ENCODE measurements around the gene MAPK1.
"Not testable (repeated sequence)": the region's sequence is repeated elsewhere in the genome, so short reads cannot be mapped to it uniquely, and the experiment has no call there.

The MAPK1 gene

DNA sequence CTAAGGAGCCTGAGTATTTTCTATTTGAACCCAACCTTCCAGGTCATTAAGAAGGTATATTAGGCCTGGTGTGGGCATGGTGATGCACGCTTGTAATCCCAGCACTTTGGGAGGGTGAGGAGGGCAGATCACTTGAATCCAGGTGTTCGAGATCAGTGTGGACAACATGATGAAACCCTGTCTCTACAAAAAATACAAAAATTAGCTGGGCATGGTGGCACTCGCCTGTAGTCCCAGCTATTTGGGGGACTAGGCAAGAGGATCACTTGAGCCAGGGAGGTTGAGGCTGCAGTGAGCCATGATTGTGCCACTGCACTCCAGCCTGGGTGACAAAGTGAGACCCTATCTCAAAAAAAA lies 50.0 kb downstream of the MAPK1 start:
- not testable (repeated sequence) for DNase-seq

DNA sequence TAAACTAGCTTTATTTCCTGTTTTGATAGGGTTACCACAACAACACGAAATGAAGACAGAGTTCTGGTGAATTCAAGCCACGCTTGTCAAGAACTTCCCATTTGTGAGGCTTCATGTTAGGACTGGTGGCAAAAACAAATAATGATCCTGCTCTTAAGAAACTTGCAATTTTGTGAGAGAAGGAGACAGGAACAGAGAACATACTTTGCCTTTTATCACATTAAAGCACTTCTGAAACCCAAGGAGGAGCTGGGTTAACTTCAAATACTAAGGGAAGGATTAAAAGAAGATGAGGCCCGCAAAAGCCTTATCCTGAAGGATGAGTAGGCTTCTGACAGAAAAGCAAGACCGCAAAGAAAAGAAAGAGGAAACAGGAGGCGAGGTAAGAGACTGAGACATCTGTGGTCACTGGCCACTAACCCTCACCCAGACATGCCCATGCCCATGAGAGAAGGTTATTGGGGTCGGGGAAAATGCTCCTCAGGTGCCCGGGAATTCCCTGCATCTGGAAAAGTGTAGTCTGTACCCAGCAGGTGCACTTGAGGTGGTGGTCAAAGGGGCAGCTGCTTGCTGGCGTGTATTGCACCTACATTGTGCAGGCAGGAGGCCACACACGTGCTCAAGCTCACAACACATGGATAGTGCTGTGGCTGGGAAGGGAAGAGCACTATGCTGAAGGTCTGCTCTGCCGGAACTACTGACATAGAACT lies 50.5 kb downstream of the MAPK1 start:
- no peak for DNase-seq

DNA sequence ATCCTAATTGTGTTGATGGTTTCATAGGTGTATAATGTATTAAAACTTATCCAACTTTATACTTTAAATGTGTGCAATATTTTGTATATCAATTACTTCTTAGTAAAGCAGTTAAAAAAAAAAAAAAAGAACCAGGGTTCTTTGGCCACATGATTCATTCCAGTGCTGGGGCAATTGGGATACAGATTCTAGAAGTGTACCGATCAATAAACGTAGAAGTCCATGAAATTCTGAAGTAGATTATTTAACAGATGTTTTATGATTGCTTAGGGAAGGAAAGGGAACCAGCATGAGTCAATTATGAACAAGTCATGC lies 51.0 kb downstream of the MAPK1 start:
- no peak for DNase-seq

DNA sequence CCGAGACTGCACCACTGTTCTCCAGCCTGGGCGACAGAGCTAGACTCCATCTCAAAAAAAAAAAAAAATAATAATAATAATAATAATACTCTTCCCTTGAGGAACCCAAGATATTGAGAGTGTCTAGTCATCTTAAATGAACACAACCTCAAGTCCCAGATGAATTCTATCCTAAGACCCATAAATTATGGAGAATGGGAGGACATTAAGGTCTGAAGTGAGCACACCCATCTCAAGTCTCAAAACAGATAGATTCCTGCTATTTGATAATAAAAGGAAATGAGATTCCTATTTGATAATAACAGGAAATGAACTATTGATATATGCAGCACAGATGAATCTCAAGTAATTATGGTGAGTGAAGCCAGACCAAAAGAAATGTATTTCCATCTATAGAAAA lies 51.5 kb downstream of the MAPK1 start:
- DNase-seq, result no peak

DNA sequence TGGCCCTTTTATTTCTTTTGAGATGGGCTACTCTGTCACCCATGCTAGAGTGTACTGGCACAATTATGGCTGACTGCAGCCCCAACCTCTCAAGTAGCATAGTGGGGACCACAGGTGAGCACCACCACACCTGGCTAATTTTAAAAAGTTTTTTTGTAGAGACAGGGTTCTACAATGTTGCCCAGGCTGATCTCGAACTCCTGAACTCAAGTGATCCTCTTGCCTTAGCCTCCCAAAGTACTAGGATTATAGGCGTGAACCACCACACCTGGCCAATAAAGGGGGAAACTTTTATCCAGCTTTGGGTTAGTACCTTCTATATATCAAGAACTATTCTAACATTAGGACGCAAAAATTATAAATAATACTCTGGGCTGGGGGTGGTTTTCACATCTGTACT lies 52.1 kb downstream of the MAPK1 start:
- DNase-seq, result no peak

DNA sequence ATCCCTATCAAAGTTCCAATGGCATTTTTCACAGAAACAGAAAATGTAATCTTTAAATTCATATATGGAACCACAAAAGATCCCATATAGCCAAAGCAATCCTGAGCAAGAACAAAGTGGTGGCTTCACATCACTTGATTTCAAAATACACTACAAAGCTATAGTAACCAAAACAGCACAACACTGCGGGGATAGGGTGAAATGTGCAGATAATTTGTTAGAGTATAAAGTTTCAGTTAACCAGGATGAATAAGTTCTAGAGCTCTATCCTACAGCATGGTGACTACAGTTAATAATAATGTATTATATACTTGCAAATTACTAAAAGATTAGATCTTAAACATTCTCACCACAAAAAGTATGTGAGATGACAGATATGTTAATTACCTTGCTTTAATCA lies 55.5 kb downstream of the MAPK1 start:
- no peak for DNase-seq

DNA sequence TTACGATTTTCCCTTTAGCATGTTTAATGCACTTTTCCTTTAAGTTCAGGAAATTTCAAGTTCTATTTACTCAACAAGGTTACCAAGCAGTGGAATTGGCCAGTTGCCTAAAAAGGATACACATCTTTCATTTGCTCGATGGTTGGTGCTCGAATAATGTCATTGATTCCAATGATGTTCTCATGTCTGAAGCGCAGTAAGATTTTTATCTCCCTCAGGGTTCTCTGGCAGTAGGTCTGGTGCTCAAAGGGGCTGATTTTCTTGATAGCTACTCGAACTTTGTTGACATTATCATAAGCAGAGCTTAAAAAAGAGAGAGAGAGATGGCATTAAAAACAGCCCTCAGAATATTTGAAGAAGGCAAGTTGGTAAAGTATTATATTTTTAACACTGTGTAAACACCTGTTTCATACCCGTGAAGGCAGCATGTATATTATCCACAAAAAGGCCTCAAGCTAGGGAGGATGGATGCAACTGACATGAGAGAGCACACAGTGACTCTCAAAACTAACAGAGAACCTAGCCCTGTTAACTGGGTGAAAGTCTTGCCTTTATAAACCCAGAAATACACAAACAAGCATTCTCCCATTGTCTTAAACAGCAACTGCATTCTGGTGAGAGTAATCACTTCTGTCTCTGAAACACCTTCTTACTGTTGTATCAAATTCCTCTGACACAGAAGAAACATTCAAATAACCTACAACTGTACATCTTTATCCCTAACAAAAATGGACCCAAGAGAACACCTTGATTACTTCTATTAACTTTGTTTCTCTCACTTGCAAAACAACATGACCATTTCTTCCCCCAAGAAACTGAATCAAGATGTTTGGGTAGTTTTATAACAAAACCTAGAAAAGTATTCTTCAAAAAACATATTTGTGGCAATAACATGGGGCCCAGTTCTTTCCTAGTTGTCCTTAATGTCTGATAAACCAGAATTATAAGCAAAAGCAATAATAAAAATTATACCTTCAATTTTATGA lies 59.6 kb downstream of the MAPK1 start:
- DNase-seq, result no peak

DNA sequence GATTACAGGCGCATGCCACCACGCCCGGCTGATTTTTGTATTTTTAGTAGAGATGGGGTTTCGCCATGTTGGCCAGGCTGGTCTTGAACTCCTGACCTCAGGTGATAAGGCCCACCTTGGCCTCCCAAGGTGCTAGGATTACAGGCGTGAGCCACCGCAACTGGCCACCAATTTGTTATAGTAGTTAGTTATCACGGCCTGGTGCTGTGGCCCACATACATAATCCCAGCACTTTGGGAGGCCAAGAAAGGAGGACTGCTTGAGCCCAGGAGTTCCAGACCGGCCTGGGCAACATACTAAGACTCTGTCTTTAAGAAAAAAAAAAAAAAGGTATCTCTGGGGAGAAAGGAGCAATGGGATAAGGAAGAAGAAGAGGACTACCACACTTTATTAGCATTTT lies 62.1 kb downstream of the MAPK1 start:
- DNase-seq, result not testable (repeated sequence)

DNA sequence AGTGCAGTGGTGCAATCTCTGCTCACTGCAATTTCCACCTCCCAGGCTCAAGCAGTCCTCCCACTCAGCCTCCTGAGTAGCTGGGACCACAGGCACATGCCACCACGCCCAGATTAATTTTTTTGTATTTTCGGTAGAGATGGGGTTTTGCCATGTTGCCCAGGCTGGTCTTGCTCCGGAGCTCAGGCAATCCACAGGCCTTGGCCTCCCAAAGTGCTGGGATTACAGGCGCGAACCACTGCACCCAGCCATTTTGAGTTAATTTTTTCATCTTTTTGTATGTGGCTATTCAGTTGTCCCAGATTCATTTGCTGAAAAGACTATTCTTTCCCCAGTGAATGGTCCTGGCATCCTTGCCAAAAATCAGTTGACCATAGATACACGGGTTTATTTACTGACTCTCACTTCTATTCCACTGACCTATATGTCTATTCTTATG lies 63.6 kb downstream of the MAPK1 start:
- DNase-seq, result no peak

DNA sequence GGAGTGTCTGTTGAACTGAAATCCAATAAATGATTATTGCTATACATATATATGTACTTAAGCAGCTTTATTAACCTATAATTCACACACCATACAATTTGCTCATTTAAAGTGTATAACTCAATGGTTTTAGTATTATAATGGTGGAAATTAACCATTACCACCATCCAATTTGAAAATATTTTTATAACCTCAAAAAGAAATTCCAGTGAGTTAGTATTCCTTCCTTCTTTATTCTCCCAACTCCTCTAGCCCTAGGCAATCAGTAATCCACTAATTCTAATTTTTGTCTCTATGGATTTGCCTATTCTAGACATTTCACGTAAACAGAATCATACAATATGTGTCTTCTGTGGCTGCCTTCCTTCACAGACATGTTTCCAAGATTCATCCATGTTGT lies 64.8 kb downstream of the MAPK1 start:
- DNase-seq, result no peak

DNA sequence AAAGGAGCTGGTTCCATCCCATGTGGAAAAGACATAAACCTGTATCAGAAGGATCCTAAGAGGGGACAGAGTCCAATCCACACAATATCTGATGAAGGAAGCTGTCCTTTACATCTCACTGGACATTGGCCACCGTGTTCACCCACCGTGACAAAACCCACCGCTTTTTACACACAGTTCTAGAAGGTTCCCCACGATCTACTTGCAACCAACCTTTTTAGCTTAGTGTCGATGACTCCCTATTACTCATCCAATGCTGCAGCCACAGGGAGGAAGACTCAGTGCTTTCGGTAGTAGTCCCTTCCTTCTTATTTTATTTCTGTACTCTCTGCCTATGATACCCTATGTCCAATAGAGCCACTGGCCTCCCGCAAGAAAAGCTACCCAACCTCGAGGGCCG lies 65.4 kb downstream of the MAPK1 start:
- DNase-seq, result no peak

DNA sequence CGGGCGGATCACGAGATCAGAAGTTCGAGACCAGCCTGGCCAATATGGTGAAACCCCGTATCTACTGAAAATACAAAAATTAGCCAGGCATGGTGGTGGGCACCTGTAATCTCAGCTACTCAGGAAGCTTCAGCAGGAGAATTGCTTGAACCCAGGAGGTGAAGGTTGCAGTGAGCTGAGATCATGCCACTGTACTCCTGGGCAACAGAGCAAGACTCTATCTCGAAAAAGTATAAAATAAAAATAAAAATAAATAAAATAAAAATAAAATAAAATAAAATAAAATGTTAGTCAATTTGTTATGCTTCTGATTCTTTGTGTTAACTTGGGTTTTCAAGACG lies 66.2 kb downstream of the MAPK1 start:
- not testable (repeated sequence) for DNase-seq

DNA sequence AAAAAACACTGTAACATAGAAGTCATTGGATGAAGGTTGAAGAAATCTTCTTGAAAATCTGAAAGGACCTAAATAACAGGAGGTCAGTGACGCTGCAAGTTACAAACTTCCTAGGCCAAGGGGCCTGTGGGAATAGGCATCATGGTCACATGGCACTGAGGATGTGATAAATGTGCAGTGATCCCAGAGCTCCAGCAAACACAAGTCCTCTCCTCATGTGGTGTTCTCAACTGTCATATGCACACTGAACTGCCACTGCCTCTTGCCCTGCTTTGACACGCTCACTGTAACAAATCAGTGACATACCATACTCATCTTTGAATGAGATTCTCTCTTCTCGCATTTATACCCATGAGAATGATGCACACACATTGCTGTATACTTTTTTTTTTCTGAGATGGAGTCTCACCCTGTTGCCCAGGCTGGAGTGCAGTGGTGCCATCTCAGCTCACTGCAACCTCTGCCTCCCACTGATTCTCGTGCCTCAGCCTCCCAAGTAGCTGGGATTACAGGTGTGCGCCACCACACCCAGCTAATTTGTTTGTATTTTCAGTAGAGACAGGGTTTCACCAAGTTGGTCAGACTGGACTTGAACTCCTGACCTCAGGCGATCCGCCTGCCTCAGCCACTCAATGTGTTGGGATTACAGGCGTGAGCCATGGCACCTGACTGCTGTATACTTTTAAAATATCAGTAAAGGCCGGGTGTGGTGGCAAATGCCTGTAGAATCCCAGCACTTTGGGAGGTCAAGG lies 66.7 kb downstream of the MAPK1 start:
- DNase-seq, result no peak

DNA sequence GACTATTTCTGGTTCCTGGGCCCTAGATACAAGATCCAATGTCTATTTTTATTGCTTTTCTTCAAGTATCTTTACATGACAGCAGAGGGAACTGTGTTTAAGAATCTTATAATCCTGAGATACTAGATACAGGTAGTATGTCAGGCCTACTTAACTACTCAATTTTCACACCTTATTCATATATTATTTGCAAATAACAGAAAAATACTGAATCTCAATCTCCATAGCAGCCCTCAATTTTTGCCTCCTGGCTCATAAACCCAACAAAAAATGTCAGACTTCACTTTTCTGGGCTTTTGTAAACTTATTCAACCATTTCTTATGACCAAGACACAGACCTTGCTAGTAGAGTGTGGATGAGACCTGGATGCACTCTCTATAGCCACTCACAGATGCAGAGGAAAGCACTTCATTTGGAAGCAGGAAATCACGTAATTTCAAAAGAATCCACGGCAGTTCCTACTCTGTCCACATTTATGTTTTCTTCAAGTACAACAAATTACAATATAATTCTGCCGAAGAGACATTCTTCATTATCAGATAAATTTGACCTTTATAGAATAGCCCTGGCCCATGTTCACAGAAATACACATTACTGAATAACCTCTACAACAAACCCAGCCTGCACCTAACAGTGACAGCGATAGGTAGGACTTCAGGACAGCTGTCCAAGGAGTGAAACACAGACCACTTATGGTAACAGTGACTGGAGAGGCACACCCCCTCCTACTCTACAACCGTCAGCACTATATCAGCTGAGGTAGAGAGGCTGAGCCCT lies 69.8 kb downstream of the MAPK1 start:
- no peak for DNase-seq

DNA sequence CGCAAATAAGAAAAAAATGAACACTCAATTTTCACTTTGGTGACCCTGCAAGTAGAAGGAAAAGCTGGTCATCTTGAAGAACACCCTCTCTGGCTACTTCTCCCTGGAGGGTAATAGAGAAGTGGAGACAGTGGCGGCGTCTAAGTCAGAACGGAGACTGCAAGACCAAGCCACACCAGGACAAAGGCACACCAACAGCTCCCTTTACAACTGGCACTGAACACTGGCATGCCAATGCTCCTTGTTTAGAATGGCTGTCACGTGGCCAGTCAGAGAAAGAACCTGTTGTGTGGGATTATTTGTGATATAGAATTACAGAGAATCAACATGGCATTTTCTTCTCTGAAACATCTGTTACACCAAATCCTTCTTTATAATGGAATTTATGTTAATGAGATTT lies 70.6 kb downstream of the MAPK1 start:
- no peak for DNase-seq

DNA sequence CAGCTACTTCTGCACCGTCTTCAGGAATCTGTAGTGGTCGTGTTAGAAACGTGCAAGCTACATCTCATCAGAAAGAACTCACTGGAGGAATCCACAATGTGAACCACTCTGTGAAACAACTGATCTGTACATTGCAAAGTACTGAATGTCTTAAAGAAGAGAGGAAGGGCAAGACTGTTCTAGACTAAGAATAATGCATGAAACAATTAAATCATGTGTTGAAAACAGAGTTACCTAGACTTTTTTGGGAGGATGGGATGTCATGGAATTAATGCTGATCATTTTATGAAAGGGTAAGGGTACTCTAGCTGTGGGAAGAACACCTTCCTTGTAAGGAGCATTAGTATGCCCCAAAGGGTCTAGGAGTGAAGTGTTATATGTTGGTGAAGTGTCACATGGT lies 71.2 kb downstream of the MAPK1 start:
- no peak for DNase-seq

DNA sequence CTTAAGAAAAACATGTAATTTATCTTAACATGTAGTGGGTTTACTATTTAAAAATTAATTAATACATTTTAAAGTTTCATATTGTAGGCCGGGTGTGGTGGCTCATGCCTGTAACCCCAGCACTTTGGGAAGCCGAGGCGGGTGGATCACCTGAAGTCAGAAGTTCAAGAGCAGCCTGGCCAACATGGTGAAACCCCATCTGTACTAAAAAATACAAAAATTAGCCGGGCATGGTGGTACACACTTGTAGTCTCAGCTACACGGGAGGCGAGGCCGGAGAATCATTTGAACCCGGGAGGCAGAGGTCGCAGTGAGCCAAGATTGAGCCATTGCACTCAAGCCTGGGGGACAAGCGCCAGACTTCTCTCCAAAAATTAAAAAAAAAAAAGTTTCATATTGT lies 73.7 kb downstream of the MAPK1 start:
- not testable (repeated sequence) for DNase-seq

DNA sequence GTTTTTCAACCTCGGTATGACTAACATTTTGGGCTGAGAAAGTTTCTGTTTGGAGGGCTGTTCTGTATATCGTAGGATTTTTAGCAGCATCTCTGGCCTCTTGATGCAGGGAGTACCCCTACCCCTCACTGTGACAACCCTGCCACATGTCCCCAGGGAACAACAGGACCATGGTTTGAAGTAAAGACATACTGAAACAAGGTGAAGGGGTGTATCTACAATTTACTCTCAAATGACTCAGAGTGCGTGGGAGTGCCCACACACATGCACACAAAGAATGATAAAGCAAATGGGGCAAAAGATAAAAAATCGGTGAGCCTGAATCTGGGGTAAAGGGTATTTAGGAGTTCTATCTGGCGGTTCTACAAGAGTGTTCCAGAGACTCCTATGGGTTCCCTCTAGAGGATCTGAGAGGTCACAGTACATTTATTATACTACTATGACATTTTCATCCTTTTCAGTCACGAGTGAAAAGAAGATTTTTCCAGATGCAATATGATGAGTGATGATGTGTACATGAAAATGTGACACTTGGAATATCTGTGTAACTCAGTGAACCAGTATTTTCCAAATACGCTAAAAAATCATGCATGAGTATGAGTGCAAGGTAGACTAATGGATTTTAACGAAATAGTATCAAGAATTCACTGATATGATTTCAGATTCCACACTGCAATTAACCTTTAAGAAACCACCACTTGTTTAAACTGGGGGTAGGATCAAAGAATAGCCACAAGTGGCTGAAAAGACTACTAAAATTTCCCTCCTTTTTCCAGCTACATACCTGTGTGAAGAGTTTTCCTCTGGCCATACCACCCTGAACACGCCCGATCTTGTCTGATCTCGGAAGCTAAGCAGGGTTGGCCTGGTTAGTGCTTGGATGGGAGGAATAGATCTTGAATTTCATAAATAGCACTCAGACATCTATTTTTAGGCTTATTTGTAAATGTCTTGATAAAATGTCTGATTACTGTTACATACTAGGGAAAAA lies 75.5 kb downstream of the MAPK1 start:
- DNase-seq, result no peak

DNA sequence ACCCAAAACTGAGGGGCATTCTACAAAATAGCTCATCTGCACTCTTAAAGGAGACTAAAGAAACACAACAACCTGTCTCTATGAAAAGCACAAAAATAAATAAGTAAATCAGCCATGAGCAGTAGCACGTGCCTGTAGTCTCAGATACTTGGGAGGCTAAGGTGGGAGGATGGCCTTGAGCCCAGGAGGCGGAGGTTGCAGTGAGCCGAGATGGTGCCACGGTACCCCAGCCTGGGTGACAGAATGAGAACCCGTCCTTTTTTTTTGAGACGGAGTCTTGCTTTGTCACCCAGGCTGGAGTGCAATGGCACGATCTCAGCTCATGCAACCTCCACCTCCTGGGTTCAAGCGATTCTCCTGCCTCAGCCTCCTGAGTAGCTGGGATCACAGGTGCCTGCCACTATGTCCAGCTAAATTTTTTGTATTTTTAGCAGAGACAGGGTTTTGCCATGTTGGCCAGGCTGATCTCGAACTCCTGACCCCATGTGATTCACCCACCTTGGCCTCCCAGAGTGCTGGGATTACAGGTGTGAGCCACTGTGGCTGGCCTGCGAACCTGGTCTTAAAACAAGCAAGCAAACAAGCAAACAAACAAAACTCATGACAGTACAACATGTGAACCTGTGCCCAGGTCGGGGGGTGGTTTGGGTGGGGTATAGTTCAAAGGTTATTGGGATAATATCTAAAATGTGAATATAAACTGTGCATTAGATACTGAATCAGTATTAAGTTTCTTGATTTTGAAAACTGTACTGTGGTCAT lies 76.4 kb downstream of the MAPK1 start:
- DNase-seq, result not testable (repeated sequence)

DNA sequence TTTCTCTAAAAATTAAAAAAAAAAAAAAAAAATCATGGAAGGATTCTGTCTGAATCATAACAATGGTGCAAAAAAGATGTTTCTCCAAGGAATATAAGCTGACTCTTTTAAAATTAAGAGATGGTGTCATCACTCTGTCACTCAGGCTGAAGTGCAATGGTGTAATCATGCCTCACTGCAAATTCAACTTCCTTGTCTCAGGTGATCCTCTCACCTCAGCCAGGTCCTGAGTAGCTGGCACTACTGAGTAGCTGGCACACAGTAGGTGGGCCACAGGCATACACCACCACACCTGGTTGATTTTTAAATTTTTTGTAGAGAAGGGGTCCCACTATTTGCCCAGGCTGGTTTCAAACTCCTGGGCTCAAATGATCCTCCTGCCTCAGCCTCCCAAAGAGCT lies 77.1 kb downstream of the MAPK1 start:
- no peak for DNase-seq

DNA sequence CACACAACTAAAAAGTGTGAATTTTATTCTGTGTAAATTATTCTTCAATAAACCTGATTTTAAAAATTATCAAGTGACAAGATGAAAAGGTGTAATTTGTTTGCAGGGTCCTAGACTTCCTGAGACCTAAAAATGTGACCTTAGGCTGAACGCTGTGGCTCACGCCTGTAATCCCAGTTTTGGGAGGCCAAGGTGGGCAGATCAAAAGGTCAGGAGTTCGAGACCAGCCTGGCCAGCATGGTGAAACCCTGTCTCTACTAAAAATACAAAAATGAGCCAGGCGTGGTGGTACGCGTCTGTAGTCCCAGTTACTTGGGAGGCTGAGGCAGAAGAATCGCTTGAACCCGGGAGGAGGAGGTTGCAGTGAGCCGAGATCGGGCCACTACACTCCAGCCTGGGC lies 79.9 kb downstream of the MAPK1 start:
- not testable (repeated sequence) for DNase-seq

Measured in NCI-H1694 treated with DMSO at 0.1 percent for 48 hours (cell line).